Small intestine (tissue), 7 donors: ENCODE results near the gene DYRK2. TPM values are rescaled to one million over a fixed set of nuclear protein-coding genes. Genes with fewer than 3 reads are reported as not detected.
"Not testable (repeated sequence)": the region's sequence is repeated elsewhere in the genome, so short reads cannot be mapped to it uniquely, and the experiment has no call there.

Experiments used
- DNase-seq, 2 donors: peaks; one replicate each; pipeline versions ENCODE4 v3.0.0 to v3.0.0-alpha.2; 2013
- FAIRE-seq: peaks from 2 replicates; lab custom pipeline; 2012; peaks lifted over from hg19 to GRCh38; lab: Jason Lieb, UNC
- H3K27ac ChIP-seq, 3 donors: one replicate each; pipeline ENCODE4 v1.5.1; 2013; ENCODE audit warnings: low read length in 2 of 3, mild to moderate bottlenecking in 2 of 3, control low read depth in 1 of 3, inconsistent platforms in 1 of 3, low read depth in 1 of 3, moderate library complexity in 1 of 3
- H3K27me3 ChIP-seq, 3 donors: one replicate each; pipeline ENCODE4 v1.6.1; 2013; ENCODE audit warnings: low read length in 3 of 3, inconsistent platforms in 1 of 3; ENCODE audit not compliant: control insufficient read depth in 3 of 3, insufficient read depth in 3 of 3
- H3K36me3 ChIP-seq, 3 donors: one replicate each; pipeline ENCODE4 v1.6.1; 2013; ENCODE audit warnings: low read length in 3 of 3, inconsistent platforms in 1 of 3, low read depth in 1 of 3, mild to moderate bottlenecking in 1 of 3, moderate library complexity in 1 of 3; ENCODE audit not compliant: control insufficient read depth in 3 of 3, insufficient read depth in 2 of 3
- H3K4me1 ChIP-seq, 3 donors: one replicate each; pipeline ENCODE4 v1.6.1; 2013; ENCODE audit warnings: low read length in 2 of 3, inconsistent platforms in 1 of 3, low read depth in 1 of 3, mild to moderate bottlenecking in 1 of 3, moderate library complexity in 1 of 3; ENCODE audit not compliant: control insufficient read depth in 3 of 3, insufficient read depth in 2 of 3
- H3K4me3 ChIP-seq, 3 donors: one replicate each; pipeline ENCODE4 v1.5.1; 2013; ENCODE audit warnings: low read length in 3 of 3, control low read depth in 1 of 3, inconsistent platforms in 1 of 3, low read depth in 1 of 3, mild to moderate bottlenecking in 1 of 3, moderate library complexity in 1 of 3
- H3K9me3 ChIP-seq, 2 donors: one replicate each; pipeline ENCODE4 v1.6.1; 2013; ENCODE audit warnings: low read depth in 1 of 2, low read length in 1 of 2; ENCODE audit not compliant: control insufficient read depth in 2 of 2, insufficient read depth in 1 of 2
- WGBS, 3 donors: extraction: QIAGEN DNeasy Blood & Tissue Kit; methylation state at CpG; one replicate each; pipeline ENCODE4 v1.1.7; 2013; 5-methylcytosine and 5-hydroxymethylcytosine counted together
- polyA plus RNA-seq, 4 donors: library from polyadenylated mRNA; stranded (reverse) in 3 of 4; unstranded in 1 of 4; fragments of 200-250 nt in 3 of 4; fragments of 120-200 nt in 1 of 4; gene quantifications; one replicate each; pipeline versions ENCODE4 v1.2.1 to v1.2.3, GENCODE V29; 2013
- donor health status: healthy with polysubstance abuse.
- donor health status: control.
- donor health status: control.
- donor health status: Bipolar disorder and iron deficiency.
- donor health status: healthy.

Gene DYRK2
- polyA plus RNA-seq, 4 donors: 12.2 to 65.0 (median 12.3) TPM

- FAIRE-seq (no peak), DNase-seq (no peak)
- WGBS, 3 donors: 71 to 86% (median 82%) methylated on average over 8 of the region's 8 CpGs
- peaks cover 0 to 2% (median 0%) of the 10 kb centered on the region in 3 donors for H3K4me1 ChIP-seq
- H3K27me3 ChIP-seq: no peaks in the 10 kb centered on the region
- H3K9me3 ChIP-seq: no peaks in the 10 kb centered on the region
- peaks cover 0 to 2% (median 0%) of the 10 kb centered on the region in 3 donors for H3K36me3 ChIP-seq
- no peak overlapping the region for H3K27ac ChIP-seq
- H3K4me3 ChIP-seq: no peak overlapping the region
These were observed 18.9 kb downstream of the DYRK2 start for GRCh38 chr12:67667276-67668073.

GRCh38 chr12:67669217-67669933 is 20.8 kb downstream of the DYRK2 start:
- WGBS, 3 donors: 87 to 94% (median 94%) methylated on average over 6 of the region's 6 CpGs
- no peaks in the 10 kb centered on the region for H3K27me3 ChIP-seq
- FAIRE-seq: no peak

GRCh38 chr12:67669934-67670631 is 21.5 kb downstream of the DYRK2 start:
- no peaks in the 10 kb centered on the region for H3K27me3 ChIP-seq
- H3K9me3 ChIP-seq: peaks cover 0 to 19% of the 10 kb centered on the region in 2 donors
- H3K4me1 ChIP-seq: peaks cover 0 to 2% (median 0%) of the 10 kb centered on the region in 3 donors
- H3K27ac ChIP-seq: no peak overlapping the region
- WGBS, 3 donors: 80 to 90% (median 86%) methylated on average over 4 of the region's 4 CpGs
- FAIRE-seq (no peak), DNase-seq (no peak)
- no peak overlapping the region for H3K4me3 ChIP-seq
- peaks cover 0 to 6% (median 2%) of the 10 kb centered on the region in 3 donors for H3K36me3 ChIP-seq

More at GRCh38 chr12:67669217-67669933, 20.8 kb downstream of the DYRK2 start:
- Histone ChIP-seq H3K36me3 (peaks cover 0 to 4% (median 0%) of the 10 kb centered on the region in 3 donors), H3K9me3 (peaks cover 0 to 15% of the 10 kb centered on the region in 2 donors), H3K27ac (no peak overlapping the region), H3K4me3 (no peak overlapping the region), H3K4me1 (peaks cover 0 to 2% (median 0%) of the 10 kb centered on the region in 3 donors)
- no peak for DNase-seq

DNA sequence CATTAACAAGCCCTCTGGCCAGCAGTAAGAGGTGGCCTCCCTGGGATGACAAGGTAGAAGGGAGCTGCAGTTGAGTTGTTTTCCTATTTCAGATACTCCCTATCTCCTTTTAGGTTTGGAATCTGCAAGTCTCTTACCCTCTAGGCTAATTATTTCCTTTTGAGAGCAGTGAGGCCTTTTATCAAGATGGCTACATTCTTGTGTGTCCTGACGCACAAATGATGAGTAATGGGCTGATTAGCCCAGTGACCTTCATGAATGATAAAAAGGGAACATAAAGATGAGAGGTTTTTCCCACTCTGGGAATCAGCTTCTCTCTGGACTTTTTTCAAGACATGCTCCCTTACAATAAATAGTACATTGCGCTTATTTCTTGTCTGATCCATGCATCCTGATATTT is 22.9 kb downstream of the DYRK2 start:
- 79 to 87% (median 83%) methylated on average over 2 of the region's 2 CpGs for WGBS, 3 donors
- FAIRE-seq: no peak

DNA sequence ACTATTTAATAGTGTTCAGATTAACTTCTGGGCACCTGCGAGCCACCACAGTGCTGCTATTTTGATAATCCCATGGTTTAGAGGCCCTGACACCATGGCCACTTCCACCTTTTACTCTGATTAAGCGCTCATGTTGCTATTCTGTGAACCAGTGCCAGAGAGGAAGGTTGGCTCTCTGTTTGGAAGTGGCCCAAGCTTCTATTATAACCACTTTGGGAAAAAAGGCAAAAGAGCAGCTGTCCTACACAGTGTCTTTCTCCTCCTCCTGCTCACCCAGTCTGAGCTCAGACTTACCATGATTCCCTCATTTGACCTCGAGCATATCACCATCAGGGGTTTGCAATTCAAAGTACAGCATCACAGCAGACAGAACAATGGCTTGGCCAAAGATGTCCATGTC is 23.3 kb downstream of the DYRK2 start:
- FAIRE-seq (no peak), DNase-seq (no peak)
- Histone ChIP-seq H3K27ac (no peak overlapping the region), H3K4me3 (no peak overlapping the region), H3K4me1 (peaks cover 0 to 2% (median 0%) of the 10 kb centered on the region in 3 donors), H3K27me3 (no peaks in the 10 kb centered on the region), H3K36me3 (peaks cover 0 to 6% (median 2%) of the 10 kb centered on the region in 3 donors), H3K9me3 (peaks cover 0 to 19% of the 10 kb centered on the region in 2 donors)
- 85 to 96% (median 87%) methylated on average over 3 of the region's 3 CpGs for WGBS, 3 donors

More for the DNA sequence above, 22.9 kb downstream of the DYRK2 start:
- Histone ChIP-seq H3K27ac (no peak overlapping the region), H3K4me3 (no peak overlapping the region), H3K36me3 (peaks cover 0 to 6% (median 2%) of the 10 kb centered on the region in 3 donors), H3K9me3 (peaks cover 0 to 19% of the 10 kb centered on the region in 2 donors), H3K4me1 (peaks cover 0 to 2% (median 0%) of the 10 kb centered on the region in 3 donors), H3K27me3 (no peaks in the 10 kb centered on the region)
- no peak for DNase-seq

DNA sequence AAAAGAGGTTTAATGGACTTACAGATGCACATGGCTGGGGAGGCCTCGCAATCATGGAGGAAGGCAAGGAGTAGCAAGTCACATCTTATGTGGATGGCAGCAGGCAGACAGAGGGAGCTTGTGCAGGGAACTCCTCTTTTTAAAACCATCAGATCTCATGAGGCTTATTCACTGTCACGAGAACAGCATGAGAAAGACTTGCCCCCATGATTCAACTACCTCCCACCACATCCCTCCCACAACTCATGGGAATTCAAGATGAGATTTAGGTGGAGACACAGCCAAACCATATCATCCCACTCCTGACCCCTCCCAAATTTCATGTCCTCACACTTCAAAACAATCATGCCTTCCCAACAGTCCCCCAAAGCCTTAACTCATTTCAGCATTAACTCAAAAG is 24.0 kb downstream of the DYRK2 start:
- not testable (repeated sequence) for H3K36me3 ChIP-seq, H3K4me1 ChIP-seq, DNase-seq, FAIRE-seq, H3K27ac ChIP-seq, H3K4me3 ChIP-seq, H3K27me3 ChIP-seq
- peaks cover 0 to 19% of the 10 kb centered on the region in 2 donors for H3K9me3 ChIP-seq
- whole genome bisulfite sequencing, 3 donors: 94 to 100% (median 97%) methylated on average over 2 of the region's 2 CpGs

DNA sequence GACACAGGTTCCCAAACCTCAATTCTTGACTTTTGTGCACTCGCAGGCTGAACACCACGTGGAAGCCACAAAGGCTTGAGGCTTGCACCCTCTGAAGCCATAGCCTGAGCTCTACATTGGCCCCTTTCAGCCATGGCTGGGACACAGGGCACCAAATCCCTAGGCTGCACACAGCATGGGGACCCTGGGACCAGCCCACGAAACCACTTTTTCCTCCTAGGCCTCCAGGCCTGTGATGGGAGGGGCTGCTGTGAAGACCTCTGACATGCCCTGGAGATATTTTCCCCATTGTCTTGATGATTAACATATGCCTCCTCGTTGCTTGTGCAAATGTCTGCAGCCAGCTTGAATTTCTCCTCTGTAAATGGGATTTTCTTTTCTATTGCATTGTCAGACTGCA is 25.0 kb downstream of the DYRK2 start:
- not testable (repeated sequence) for H3K36me3 ChIP-seq, FAIRE-seq, H3K4me3 ChIP-seq

DNA sequence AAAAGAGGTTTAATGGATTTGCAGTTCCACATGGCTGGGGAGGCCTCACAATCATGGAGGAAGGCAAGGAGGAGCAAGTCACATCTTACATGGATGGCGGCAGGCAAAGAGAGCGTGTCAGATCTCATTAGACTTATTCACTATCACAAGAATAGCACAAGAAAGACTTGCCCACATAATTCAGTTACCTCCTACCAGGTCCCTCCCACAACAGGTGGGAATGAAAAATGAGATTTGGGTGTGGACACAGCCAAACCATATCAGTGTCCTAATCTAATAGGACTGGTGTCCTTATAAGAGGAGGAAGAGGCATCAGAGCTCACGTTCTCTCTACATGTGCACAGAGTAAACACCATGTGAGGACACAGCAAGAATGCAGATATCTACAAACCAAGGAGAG is 25.9 kb downstream of the DYRK2 start:
- no peak for DNase-seq
- peaks cover 0 to 6% (median 2%) of the 10 kb centered on the region in 3 donors for H3K36me3 ChIP-seq
- H3K27me3 ChIP-seq: no peaks in the 10 kb centered on the region
- no peak overlapping the region for H3K4me3 ChIP-seq
- FAIRE-seq: no peak
- WGBS, 3 donors: 96 to 97% (median 97%) methylated on average over 3 of the region's 3 CpGs
- peaks cover 0 to 6% (median 2%) of the 10 kb centered on the region in 3 donors for H3K4me1 ChIP-seq
- no peak overlapping the region for H3K27ac ChIP-seq
- H3K9me3 ChIP-seq: peaks cover 0 to 19% of the 10 kb centered on the region in 2 donors

More for the DNA sequence above, 25.0 kb downstream of the DYRK2 start:
- H3K27ac ChIP-seq, H3K4me1 ChIP-seq, DNase-seq, H3K27me3 ChIP-seq: not testable (repeated sequence)
- peaks cover 0 to 19% of the 10 kb centered on the region in 2 donors for H3K9me3 ChIP-seq
- WGBS, 3 donors: 86 to 92% (median 88%) methylated on average over 4 of the region's 4 CpGs
